Karpas-422 (cell line): ENCODE results near the gene EN2. TPM values are rescaled to one million over a fixed set of nuclear protein-coding genes. Genes with fewer than 3 reads are reported as not detected.
A peak's percentile ranks its signal among the peaks of the same experiment; 100 is the strongest.

Experiments used
- DNase-seq: peaks from one replicate; pipeline ENCODE4 v3.0.0-alpha.2; 2015
- H2AFZ ChIP-seq: fragments of 200-600 bp; sonication (generic); 2 replicates; pipeline ENCODE4 v1.6.1; 2014; ENCODE audit warnings: antibody characterized with exemption, low read length, mixed read lengths
- H3K27ac ChIP-seq: fragments of 200-600 bp; sonication (generic); 2 replicates; pipeline ENCODE4 v1.5.1; 2014; ENCODE audit warnings: mild to moderate bottlenecking, low read length, moderate library complexity
- H3K27me3 ChIP-seq: fragments of 200-600 bp; sonication (generic); 2 replicates; pipeline ENCODE4 v1.6.1; 2014; ENCODE audit warnings: low read length, mixed read lengths
- H3K36me3 ChIP-seq: fragments of 200-600 bp; sonication (generic); 2 replicates; pipeline ENCODE4 v1.6.1; 2014; ENCODE audit warnings: low read length, mixed read lengths; ENCODE audit not compliant: insufficient read depth
- H3K4me1 ChIP-seq: fragments of 200-600 bp; sonication (generic); 2 replicates; pipeline ENCODE4 v1.6.1; 2014; ENCODE audit warnings: mild to moderate bottlenecking, low read length, mixed read lengths
- H3K4me2 ChIP-seq: fragments of 200-600 bp; sonication (generic); 2 replicates; pipeline ENCODE4 v1.6.1; 2014; ENCODE audit warnings: low read length, low read depth, mild to moderate bottlenecking; ENCODE audit not compliant: poor library complexity, severe bottlenecking
- H3K4me3 ChIP-seq: fragments of 200-600 bp; sonication (generic); 2 replicates; pipeline ENCODE4 v1.5.1; 2014; ENCODE audit warnings: mild to moderate bottlenecking, antibody characterized with exemption, low read length, mixed read lengths
- H3K79me2 ChIP-seq: fragments of 200-600 bp; sonication (generic); 2 replicates; pipeline ENCODE4 v1.6.1; 2014; ENCODE audit warnings: mild to moderate bottlenecking, low read length, mixed read lengths
- H3K9ac ChIP-seq: fragments of 200-600 bp; sonication (generic); 2 replicates; pipeline ENCODE4 v1.6.0; 2014; ENCODE audit warnings: low read length
- H3K9me2 ChIP-seq: fragments of 200-600 bp; sonication (generic), shearing (Covaris generic); replicated peaks from 2 replicates; pipeline ENCODE4 v1.6.0; 2014; ENCODE audit warnings: mild to moderate bottlenecking, low read length, moderate library complexity; ENCODE audit not compliant: insufficient read depth
- H3K9me3 ChIP-seq: fragments of 300-700, 200-600 bp; sonication (generic); 2 replicates; pipeline ENCODE4 v1.6.1; 2014; ENCODE audit warnings: low read length, mixed read lengths
- H4K20me1 ChIP-seq: fragments of 200-600 bp; sonication (generic); 2 replicates; pipeline ENCODE4 v1.6.1; 2014; ENCODE audit warnings: mild to moderate bottlenecking, antibody characterized with exemption, low read length, low read depth; ENCODE audit not compliant: insufficient read depth
- total RNA-seq: library from RNA; depleted of rRNA; stranded (reverse); fragments of >200 nt; shearing (Covaris generic); gene quantifications from 2 replicates; pipeline ENCODE4 v1.2.3, GENCODE V29; 2014; ENCODE audit warnings: low replicate concordance

Gene EN2
- total RNA-seq, 1 experiment from 2014 or later, result not detected

DNA sequence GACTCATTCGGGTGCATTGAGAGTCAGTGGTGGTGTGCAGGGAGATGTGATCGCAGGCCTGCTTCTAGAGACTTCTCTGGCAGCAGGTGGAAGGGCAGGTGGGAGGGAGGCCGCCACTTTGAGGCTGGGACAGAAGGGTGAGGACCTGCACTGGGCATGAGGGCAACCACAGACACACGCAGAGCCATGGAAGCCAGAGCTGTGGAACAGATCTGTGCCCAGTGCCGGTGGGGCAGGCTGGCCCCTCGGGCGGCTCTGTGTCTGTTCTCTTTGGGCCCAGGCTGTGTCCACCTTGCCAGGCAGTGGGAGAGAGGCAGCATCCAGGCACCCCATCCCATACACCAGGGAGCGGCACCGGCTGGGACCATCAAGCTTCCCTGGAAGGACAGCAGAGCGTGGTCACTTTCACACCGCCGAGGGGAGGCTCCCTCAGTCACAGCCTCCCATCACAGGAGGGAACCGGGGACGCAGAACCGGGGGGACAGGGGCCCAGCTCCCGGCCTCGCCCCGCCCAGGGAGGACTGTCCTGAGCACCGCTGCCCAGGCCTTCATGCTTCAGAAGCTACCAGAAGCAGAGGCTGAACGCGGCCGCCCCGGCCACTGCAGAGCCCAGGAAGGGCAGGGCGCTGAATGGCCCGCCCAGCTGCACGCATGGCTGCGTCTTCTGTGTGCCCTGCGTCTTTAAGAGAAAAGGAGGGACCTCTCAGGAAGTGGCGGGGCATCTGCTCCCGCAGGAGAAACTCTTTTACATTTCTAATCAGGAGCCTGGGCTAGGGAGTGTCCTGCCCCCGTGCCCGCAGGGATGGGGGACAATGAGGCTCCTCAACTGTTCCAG lies 32.1 kb downstream of the EN2 start:
- H3K4me1 ChIP-seq, result no peaks in the 10 kb centered on the region
- no peaks in the 10 kb centered on the region for H3K36me3 ChIP-seq
- H3K27ac ChIP-seq, result no peak overlapping the region
- H3K4me2 ChIP-seq, result no peak overlapping the region
- no peak overlapping the region for H3K4me3 ChIP-seq
- H2AFZ ChIP-seq, result no peak overlapping the region
- H3K27me3 ChIP-seq, result no peaks in the 10 kb centered on the region
- no peaks in the 10 kb centered on the region for H3K9me2 ChIP-seq
- no peak for DNase-seq
- no peaks in the 10 kb centered on the region for H3K79me2 ChIP-seq
- no peak overlapping the region for H3K9ac ChIP-seq
- H3K9me3 ChIP-seq, result no peaks in the 10 kb centered on the region
- H4K20me1 ChIP-seq, result no peaks in the 10 kb centered on the region; the same call in 1 of the 2 replicates

DNA sequence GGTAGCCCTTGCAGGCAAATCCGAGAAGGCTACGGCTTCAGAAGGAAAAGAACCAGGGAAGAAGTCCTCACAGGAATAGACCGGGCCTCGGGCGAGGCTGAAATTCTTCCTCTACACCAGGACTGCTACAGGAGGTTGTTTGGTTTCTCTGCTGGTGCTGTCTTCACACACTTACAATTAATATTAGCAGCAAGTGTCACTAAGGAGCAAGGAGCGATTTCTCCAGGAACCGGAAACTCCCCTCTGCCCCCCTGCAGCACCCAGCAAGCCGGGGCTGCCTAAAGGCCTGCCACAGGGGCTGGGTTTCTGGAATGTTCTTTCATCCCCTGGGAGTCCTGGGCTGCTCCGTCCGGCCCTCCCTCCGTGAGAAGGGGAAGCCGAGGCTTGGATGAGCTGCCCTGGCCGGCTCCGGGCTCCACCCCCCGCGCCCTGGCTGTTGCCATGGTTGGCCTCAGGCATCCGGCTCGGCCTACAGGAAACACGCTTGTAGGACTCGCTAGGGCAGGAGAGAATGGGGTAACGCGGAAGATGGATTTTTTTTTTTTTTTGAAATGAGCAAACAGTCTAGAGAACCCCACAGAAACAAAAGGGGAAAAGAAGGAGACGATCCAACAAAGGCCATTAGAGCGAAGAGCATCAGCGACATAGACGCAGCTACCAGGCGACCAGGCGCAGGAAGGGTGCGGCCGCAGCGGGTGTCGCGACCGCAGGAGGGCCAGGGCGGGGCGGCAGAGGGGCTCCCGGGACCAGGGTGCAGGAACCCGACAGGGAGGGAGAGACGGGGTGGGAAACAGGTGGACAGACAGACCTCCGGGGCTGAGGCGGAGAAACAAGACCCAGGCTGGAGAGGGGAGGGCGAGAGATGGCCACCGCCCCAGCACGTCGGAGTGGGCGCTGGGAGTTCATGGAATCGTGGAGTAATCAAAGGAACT lies 33.0 kb downstream of the EN2 start:
- Histone ChIP-seq H4K20me1 (no peaks in the 10 kb centered on the region; the same call in 1 of the 2 replicates), H3K9ac (no peak overlapping the region), H3K27me3 (no peaks in the 10 kb centered on the region), H2AFZ (no peak overlapping the region), H3K36me3 (no peaks in the 10 kb centered on the region), H3K4me1 (no peaks in the 10 kb centered on the region), H3K9me3 (no peaks in the 10 kb centered on the region), H3K79me2 (no peaks in the 10 kb centered on the region), H3K27ac (no peak overlapping the region), H3K4me3 (no peak overlapping the region), H3K4me2 (no peak overlapping the region), H3K9me2 (no peaks in the 10 kb centered on the region)
- peak; percentile 42 for DNase-seq

DNA sequence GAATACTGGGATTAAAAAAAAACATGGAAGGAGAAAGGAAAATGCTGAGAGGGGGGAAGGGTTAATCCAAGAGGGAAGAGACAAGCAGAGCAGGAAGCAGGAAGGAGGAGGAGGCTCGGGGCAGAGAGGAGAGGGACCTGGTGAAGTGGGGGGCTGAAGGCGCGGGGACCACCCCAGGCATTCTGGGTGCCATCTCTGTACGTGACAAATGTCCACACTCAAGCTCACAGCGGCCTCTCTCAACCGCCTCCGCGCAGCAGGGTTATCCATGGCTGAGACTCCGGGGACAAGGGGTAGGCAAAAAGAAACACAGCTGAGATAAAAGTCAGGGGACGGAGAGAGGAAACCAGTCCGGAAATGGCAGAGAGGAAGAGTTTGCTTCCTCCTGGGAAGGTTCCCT lies 33.9 kb downstream of the EN2 start:
- H3K79me2 ChIP-seq, result no peaks in the 10 kb centered on the region
- no peaks in the 10 kb centered on the region for H3K36me3 ChIP-seq
- no peaks in the 10 kb centered on the region for H3K9me3 ChIP-seq
- no peaks in the 10 kb centered on the region for H3K4me1 ChIP-seq
- no peak overlapping the region for H3K4me2 ChIP-seq
- no peak overlapping the region for H3K27ac ChIP-seq
- DNase-seq, result no peak
- H4K20me1 ChIP-seq, result no peaks in the 10 kb centered on the region; the same call in 1 of the 2 replicates
- H3K27me3 ChIP-seq, result no peaks in the 10 kb centered on the region
- no peak overlapping the region for H3K9ac ChIP-seq
- no peak overlapping the region for H3K4me3 ChIP-seq
- H2AFZ ChIP-seq, result no peak overlapping the region
- no peaks in the 10 kb centered on the region for H3K9me2 ChIP-seq

DNA sequence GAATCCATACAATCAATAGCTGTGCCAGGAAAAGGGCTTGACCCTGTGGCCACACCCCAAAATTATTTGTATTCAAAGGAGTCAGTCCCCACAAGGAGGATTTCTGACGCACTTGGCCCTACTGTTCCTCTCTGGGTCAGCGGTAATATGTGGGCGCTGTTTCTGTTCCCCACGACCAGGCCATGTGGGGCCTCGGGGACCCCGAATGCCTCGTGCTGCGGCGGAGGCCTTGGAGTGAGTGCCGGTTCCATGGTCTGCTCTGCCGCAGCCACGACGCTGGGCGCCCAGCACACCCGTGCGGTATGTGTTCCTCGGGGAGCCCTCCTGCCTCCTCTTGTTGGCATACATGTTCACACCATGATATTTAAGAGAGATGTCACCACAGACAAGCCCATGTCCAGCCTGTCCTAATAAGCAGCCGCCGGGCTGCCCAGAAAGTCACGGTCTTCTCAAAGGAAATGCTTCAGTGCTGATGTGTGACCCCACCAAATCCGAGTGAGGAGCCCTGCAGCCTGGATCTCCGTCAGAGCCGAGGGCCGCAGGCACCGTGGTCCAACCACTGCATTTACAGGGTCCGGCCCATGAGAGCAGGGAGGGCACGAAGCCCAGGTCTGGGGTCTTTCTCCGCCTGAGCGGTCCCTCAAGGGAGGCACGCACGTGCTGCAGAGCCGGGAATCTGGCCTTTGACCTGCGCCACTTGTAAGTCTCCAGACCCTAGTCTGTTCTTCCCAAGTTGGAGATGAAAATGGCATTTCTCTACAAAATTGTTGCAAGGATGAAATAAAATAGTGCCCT lies 36.0 kb downstream of the EN2 start:
- Histone ChIP-seq H2AFZ (no peak overlapping the region), H3K4me2 (no peak overlapping the region), H3K27ac (no peak overlapping the region), H3K4me3 (no peak overlapping the region), H3K79me2 (no peaks in the 10 kb centered on the region), H4K20me1 (no peaks in the 10 kb centered on the region), H3K27me3 (no peaks in the 10 kb centered on the region), H3K36me3 (no peaks in the 10 kb centered on the region), H3K9ac (no peak overlapping the region), H3K9me2 (no peaks in the 10 kb centered on the region), H3K9me3 (no peaks in the 10 kb centered on the region), H3K4me1 (no peaks in the 10 kb centered on the region)
- no peak for DNase-seq

DNA sequence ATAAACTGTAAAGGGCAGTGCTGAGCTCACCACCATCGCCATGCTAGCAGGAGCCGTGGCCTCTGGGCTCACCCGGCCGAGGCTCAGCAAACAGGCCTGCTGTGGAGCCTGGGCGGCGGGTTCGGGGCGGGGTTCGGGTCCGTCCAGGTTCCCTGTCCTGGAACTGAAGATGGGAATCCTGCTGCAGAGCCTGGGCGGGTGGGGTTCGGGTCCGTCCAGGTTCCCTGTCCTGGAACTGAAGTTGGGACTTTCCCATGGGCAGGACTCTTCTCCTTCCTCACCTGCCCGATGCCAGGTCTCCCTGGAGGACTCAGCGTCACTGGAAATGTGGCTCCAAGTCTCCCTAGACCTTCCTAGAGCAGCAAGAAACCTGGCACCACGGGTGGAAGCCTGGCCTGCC lies 36.6 kb downstream of the EN2 start:
- Histone ChIP-seq H3K9ac (no peak overlapping the region), H3K9me2 (no peaks in the 10 kb centered on the region)

DNA sequence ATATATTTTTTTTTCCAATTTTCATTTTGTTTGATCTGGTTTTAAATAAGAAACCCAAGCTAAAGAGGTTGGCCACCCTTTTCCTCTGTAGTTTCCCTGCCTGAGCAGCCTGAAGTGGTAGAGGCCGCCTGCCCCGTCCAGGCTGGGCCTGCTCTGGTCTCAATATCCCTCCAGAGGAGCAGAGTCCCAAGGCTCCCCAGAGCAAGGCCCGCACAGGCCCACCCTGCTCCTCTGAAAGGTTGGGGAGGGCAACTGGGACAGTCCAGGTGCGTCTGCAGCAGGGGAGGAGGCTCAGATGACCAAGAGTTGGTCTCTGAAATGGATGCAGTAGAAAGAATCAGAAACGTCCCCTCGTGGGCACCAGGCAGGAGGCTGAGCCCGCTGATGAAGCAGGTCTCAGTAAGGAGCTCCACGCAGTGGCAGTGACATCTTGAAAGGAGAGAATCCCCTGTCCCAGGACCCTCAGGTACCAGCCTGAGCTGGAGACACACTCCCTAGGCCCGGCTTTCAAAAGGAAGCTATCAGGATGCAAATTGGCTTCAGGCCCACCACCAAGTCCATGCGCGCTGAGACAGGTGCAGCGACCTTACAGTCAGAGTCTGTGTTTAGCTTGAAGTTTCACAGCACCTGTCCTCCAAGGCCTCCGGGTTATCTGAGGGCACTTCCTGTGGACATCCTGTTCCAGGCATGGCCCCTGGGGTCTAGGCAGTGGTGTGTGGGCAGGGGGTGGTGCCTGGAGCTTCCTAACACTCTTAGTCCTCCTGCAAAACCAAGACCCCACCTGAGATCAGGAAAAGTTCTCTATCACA lies 37.7 kb downstream of the EN2 start:
- H3K4me3 ChIP-seq, result no peak overlapping the region
- H3K9ac ChIP-seq, result no peak overlapping the region
- no peak overlapping the region for H3K27ac ChIP-seq
- H3K79me2 ChIP-seq, result no peaks in the 10 kb centered on the region
- H2AFZ ChIP-seq, result no peak overlapping the region
- no peaks in the 10 kb centered on the region for H4K20me1 ChIP-seq
- no peaks in the 10 kb centered on the region for H3K4me1 ChIP-seq
- no peak overlapping the region for H3K4me2 ChIP-seq
- H3K9me3 ChIP-seq, result no peaks in the 10 kb centered on the region
- no peaks in the 10 kb centered on the region for H3K36me3 ChIP-seq
- H3K9me2 ChIP-seq, result no peaks in the 10 kb centered on the region
- no peak for DNase-seq
- no peaks in the 10 kb centered on the region for H3K27me3 ChIP-seq

More for the DNA sequence above, 36.6 kb downstream of the EN2 start:
- DNase-seq, result no peak
- no peaks in the 10 kb centered on the region for H3K36me3 ChIP-seq
- H3K4me3 ChIP-seq, result no peak overlapping the region
- no peaks in the 10 kb centered on the region for H3K4me1 ChIP-seq
- no peaks in the 10 kb centered on the region for H3K79me2 ChIP-seq
- no peaks in the 10 kb centered on the region for H3K27me3 ChIP-seq
- no peak overlapping the region for H3K4me2 ChIP-seq
- H3K27ac ChIP-seq, result no peak overlapping the region
- no peaks in the 10 kb centered on the region for H4K20me1 ChIP-seq
- H3K9me3 ChIP-seq, result no peaks in the 10 kb centered on the region
- H2AFZ ChIP-seq, result no peak overlapping the region

DNA sequence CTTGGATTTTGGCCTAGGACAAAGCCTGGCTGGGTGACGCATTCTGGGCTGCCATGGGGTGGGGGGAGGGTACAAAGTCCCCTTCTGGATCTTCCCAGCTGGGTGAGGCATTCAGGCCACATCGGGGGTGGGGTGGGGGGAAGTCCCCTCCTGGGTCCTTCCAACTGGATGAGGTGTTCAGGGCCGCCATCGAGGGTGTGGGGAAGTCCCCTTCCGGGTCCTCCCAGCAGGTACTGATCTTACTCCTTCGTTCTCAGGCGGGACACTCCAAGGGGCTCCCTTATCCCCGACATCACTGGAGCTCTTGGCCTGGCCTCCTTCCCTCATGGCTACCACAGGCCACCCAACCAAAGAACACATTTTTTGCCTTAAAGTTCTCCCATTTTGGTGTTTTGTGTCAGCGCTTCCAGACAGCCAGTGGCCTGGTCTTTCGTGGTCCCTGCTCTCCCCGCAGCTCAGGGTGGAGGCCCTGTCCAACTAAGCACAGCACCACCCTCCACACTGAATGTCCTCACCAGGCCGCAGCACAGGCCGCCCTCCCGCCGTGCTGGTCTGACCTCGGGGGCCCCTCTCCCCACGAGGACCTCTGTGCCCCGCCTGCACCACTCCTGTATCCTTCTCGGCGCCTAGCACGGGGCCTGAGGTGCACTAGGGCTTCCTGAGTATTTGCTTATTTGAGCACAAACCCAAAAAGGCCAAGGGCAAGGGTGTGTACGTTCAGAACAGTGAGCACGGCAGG lies 38.5 kb downstream of the EN2 start:
- H2AFZ ChIP-seq, result no peak overlapping the region
- no peak for DNase-seq
- no peaks in the 10 kb centered on the region for H3K27me3 ChIP-seq
- no peaks in the 10 kb centered on the region for H3K36me3 ChIP-seq
- H3K27ac ChIP-seq, result no peak overlapping the region
- no peaks in the 10 kb centered on the region for H4K20me1 ChIP-seq
- no peaks in the 10 kb centered on the region for H3K9me2 ChIP-seq
- H3K4me3 ChIP-seq, result no peak overlapping the region
- H3K9me3 ChIP-seq, result no peaks in the 10 kb centered on the region
- H3K4me2 ChIP-seq, result no peak overlapping the region
- H3K9ac ChIP-seq, result no peak overlapping the region
- no peaks in the 10 kb centered on the region for H3K4me1 ChIP-seq
- H3K79me2 ChIP-seq, result no peaks in the 10 kb centered on the region
